ENCODE results near the gene EMILIN3. TPM values are rescaled to one million over a fixed set of nuclear protein-coding genes. Genes with fewer than 3 reads are reported as not detected.

EMILIN3 gene
- total and polyA plus RNA-seq, 2 experiments from 2014 or later: not detected

- H3K36me3 ChIP-seq (ENCODE audit: low read depth): no peaks in the 10 kb centered on the region
- peak overlapping the region; percentile 39 for H3K4me2 ChIP-seq (ENCODE audit: unreplicated experiment)
- H4K20me1 ChIP-seq (ENCODE audit: insufficient read depth): no peaks in the 10 kb centered on the region
- H3K79me2 ChIP-seq (ENCODE audit: insufficient read depth): no peaks in the 10 kb centered on the region
- H3K9me2 ChIP-seq (ENCODE audit: insufficient read depth): no peaks in the 10 kb centered on the region
- H3K4me3 ChIP-seq: peak overlapping the region; percentile 47
- H3F3A ChIP-seq (ENCODE audit: insufficient read depth): no peaks in the 10 kb centered on the region
- no peak overlapping the region for H3K27ac ChIP-seq
- H3K9ac ChIP-seq: no peak overlapping the region
- WGBS, 2 experiments (ENCODE audit: low coverage in 1 of 2, low lambda C conversion rate in 2 of 2, missing lambda C conversion rate in 2 of 2): 5 to 10% methylated on average over 40 to 71 of the region's 76 CpGs
- DNase-seq: peak; percentile 38
- H3K9me3 ChIP-seq (ENCODE audit: low read depth): no peaks in the 10 kb centered on the region
- no peak overlapping the region for H2AFZ ChIP-seq
- peaks cover 31% of the 10 kb centered on the region for H3K27me3 ChIP-seq (replicated peaks; ENCODE audit: insufficient read depth)
- in situ Hi-C loops (cut with MboI): no loop called here
- TF ChIP-seq EZH2 (IDR thresholded peaks at IDR 0.05; ENCODE audit: insufficient read depth, poor library complexity, severe bottlenecking) (peak; percentile 72), EZH2phosphoT487 (IDR thresholded peaks at IDR 0.05; ENCODE audit: insufficient read depth, low read depth) (peak; percentile 72; the same call in 1 of the 2 replicates)
- no peaks in the 10 kb centered on the region for H3K4me1 ChIP-seq (ENCODE audit: insufficient read depth)
Observed at GRCh38 chr20:41365777-41366545, 657 bp downstream of the EMILIN3 start.

GRCh38 chr20:41364967-41365765, 1.5 kb downstream of the EMILIN3 start:
- H3K79me2 ChIP-seq (ENCODE audit: insufficient read depth): no peaks in the 10 kb centered on the region
- H3K27ac ChIP-seq: no peak overlapping the region
- DNase-seq: no peak
- no peaks in the 10 kb centered on the region for H3K9me3 ChIP-seq (ENCODE audit: low read depth)
- H3K36me3 ChIP-seq (ENCODE audit: low read depth): no peaks in the 10 kb centered on the region
- H2AFZ ChIP-seq: no peak overlapping the region
- H4K20me1 ChIP-seq (ENCODE audit: insufficient read depth): no peaks in the 10 kb centered on the region
- H3F3A ChIP-seq (ENCODE audit: insufficient read depth): no peaks in the 10 kb centered on the region
- peaks cover 31% of the 10 kb centered on the region for H3K27me3 ChIP-seq (replicated peaks; ENCODE audit: insufficient read depth)
- 73 to 75% methylated on average over 19 of the region's 19 CpGs for WGBS, 2 experiments (ENCODE audit: low coverage in 1 of 2, low lambda C conversion rate in 2 of 2, missing lambda C conversion rate in 2 of 2)
- no peaks in the 10 kb centered on the region for H3K9me2 ChIP-seq (ENCODE audit: insufficient read depth)
- no peak for TF ChIP-seq EZH2 (IDR thresholded peaks at IDR 0.05; ENCODE audit: insufficient read depth, poor library complexity, severe bottlenecking)
- TF ChIP-seq EZH2phosphoT487 (IDR thresholded peaks at IDR 0.05; ENCODE audit: insufficient read depth, low read depth): no peak
- H3K4me3 ChIP-seq: no peak overlapping the region
- H3K4me1 ChIP-seq (ENCODE audit: insufficient read depth): no peaks in the 10 kb centered on the region
- H3K4me2 ChIP-seq (ENCODE audit: unreplicated experiment): no peak overlapping the region
- in situ Hi-C loops (cut with MboI): no loop called here
- H3K9ac ChIP-seq: no peak overlapping the region

GRCh38 chr20:41364236-41364855, 2.3 kb downstream of the EMILIN3 start:
- H3K27ac ChIP-seq: no peak overlapping the region
- no peaks in the 10 kb centered on the region for H3K9me2 ChIP-seq (ENCODE audit: insufficient read depth)
- H2AFZ ChIP-seq: no peak overlapping the region
- TF ChIP-seq EZH2 (IDR thresholded peaks at IDR 0.05; ENCODE audit: insufficient read depth, poor library complexity, severe bottlenecking) (no peak), EZH2phosphoT487 (IDR thresholded peaks at IDR 0.05; ENCODE audit: insufficient read depth, low read depth) (no peak)
- no peaks in the 10 kb centered on the region for H3K36me3 ChIP-seq (ENCODE audit: low read depth)
- 85% methylated on average over 13 of the region's 13 CpGs for WGBS, 2 experiments (ENCODE audit: low coverage in 1 of 2, low lambda C conversion rate in 2 of 2, missing lambda C conversion rate in 2 of 2)
- H3K27me3 ChIP-seq (replicated peaks; ENCODE audit: insufficient read depth): peaks cover 31% of the 10 kb centered on the region
- no peaks in the 10 kb centered on the region for H3K9me3 ChIP-seq (ENCODE audit: low read depth)
- no peaks in the 10 kb centered on the region for H3F3A ChIP-seq (ENCODE audit: insufficient read depth)
- no peaks in the 10 kb centered on the region for H3K79me2 ChIP-seq (ENCODE audit: insufficient read depth)
- H3K9ac ChIP-seq: no peak overlapping the region
- DNase-seq: no peak
- in situ Hi-C loops (cut with MboI): no loop called here
- no peak overlapping the region for H3K4me2 ChIP-seq (ENCODE audit: unreplicated experiment)
- H3K4me3 ChIP-seq: no peak overlapping the region
- H3K4me1 ChIP-seq (ENCODE audit: insufficient read depth): no peaks in the 10 kb centered on the region
- no peaks in the 10 kb centered on the region for H4K20me1 ChIP-seq (ENCODE audit: insufficient read depth)

GRCh38 chr20:41363601-41364000, 3.0 kb downstream of the EMILIN3 start:
- H3K4me1 ChIP-seq (ENCODE audit: insufficient read depth): no peaks in the 10 kb centered on the region
- TF ChIP-seq EZH2 (IDR thresholded peaks at IDR 0.05; ENCODE audit: insufficient read depth, poor library complexity, severe bottlenecking): no peak
- no peak for TF ChIP-seq EZH2phosphoT487 (IDR thresholded peaks at IDR 0.05; ENCODE audit: insufficient read depth, low read depth)
- H3K9ac ChIP-seq: no peak overlapping the region
- H3K4me2 ChIP-seq (ENCODE audit: unreplicated experiment): no peak overlapping the region
- H3K9me2 ChIP-seq (ENCODE audit: insufficient read depth): no peaks in the 10 kb centered on the region
- no peak overlapping the region for H2AFZ ChIP-seq
- no peaks in the 10 kb centered on the region for H3K79me2 ChIP-seq (ENCODE audit: insufficient read depth)
- H3K36me3 ChIP-seq (ENCODE audit: low read depth): no peaks in the 10 kb centered on the region
- no peaks in the 10 kb centered on the region for H3K9me3 ChIP-seq (ENCODE audit: low read depth)
- no peak overlapping the region for H3K27ac ChIP-seq
- H3F3A ChIP-seq (ENCODE audit: insufficient read depth): no peaks in the 10 kb centered on the region
- 59 to 71% methylated on average over 7 of the region's 7 CpGs for WGBS, 2 experiments (ENCODE audit: low coverage in 1 of 2, low lambda C conversion rate in 2 of 2, missing lambda C conversion rate in 2 of 2)
- no peak for DNase-seq
- no peaks in the 10 kb centered on the region for H4K20me1 ChIP-seq (ENCODE audit: insufficient read depth)
- peaks cover 31% of the 10 kb centered on the region for H3K27me3 ChIP-seq (replicated peaks; ENCODE audit: insufficient read depth)
- in situ Hi-C loops (cut with MboI): no loop called here
- no peak overlapping the region for H3K4me3 ChIP-seq
